PC-9 (cell line): ENCODE measurements around the gene AK3. TPM values are rescaled to one million over a fixed set of nuclear protein-coding genes. Genes with fewer than 3 reads are reported as not detected.
A peak's percentile ranks its signal among the peaks of the same experiment; 100 is the strongest.

Experiments used
- BruUV-seq: library from RNA; stranded (reverse); fragments of 400-500 nt; replicated peaks from 2 replicates; lab custom pipeline; 2021; lab: Mats Ljungman, UMichigan
- CTCF ChIA-PET: fragments of 300-600 bp; sonication (Branson Sonifier 250); formaldehyde crosslinking; loops from one replicate; lab custom pipeline; 2022; ENCODE audit warnings: antibody characterized with exemption; lab: Charles Lee
- POLR2A ChIA-PET: fragments of 300-600 bp; sonication (Branson Sonifier 250); formaldehyde crosslinking; loops from one replicate; lab custom pipeline; 2022; ENCODE audit warnings: antibody characterized with exemption; ENCODE audit not compliant: unreplicated experiment; lab: Charles Lee
- DNase-seq, 2 experiments: peaks; one replicate each; pipeline versions ENCODE4 v3.0.0 to v3.0.0-alpha.2; 2015 to 2022; ENCODE audit warnings: mixed read lengths in 1 of 2
- H2AFZ ChIP-seq: fragments of 200-600 bp; sonication (generic); 2 replicates; pipeline ENCODE4 v1.8.1; 2017; ENCODE audit warnings: antibody characterized with exemption
- H3F3A ChIP-seq: fragments of 200-600 bp; sonication (generic); 2 replicates; pipeline ENCODE4 v1.8.1; 2017; ENCODE audit warnings: antibody characterized with exemption, mild to moderate bottlenecking, low read depth; ENCODE audit not compliant: insufficient read depth
- H3K27ac ChIP-seq: fragments of 200-600 bp; sonication (generic); 2 replicates; pipeline ENCODE4 v1.6.1; 2016; ENCODE audit warnings: mixed run types
- H3K27me3 ChIP-seq: fragments of 200-600 bp; sonication (generic); 2 replicates; pipeline ENCODE4 v1.6.1; 2016; ENCODE audit warnings: low read depth, mixed run types; ENCODE audit not compliant: insufficient read depth
- H3K36me3 ChIP-seq: fragments of 200-600 bp; sonication (generic); 2 replicates; pipeline ENCODE4 v1.6.1; 2016; ENCODE audit warnings: low read depth, mixed run types
- H3K4me1 ChIP-seq: fragments of 200-600 bp; sonication (generic); replicated peaks from 2 replicates; pipeline ENCODE4 v1.6.1; 2016; ENCODE audit warnings: mixed run types; ENCODE audit not compliant: insufficient read depth
- H3K4me2 ChIP-seq: fragments of 200-600 bp; sonication (generic); 2 replicates; pipeline ENCODE4 v1.6.1; 2017; ENCODE audit warnings: mixed run types
- H3K4me3 ChIP-seq: fragments of 200-600 bp; sonication (generic); 2 replicates; pipeline ENCODE4 v1.6.1; 2016; ENCODE audit warnings: mixed run types
- H3K79me2 ChIP-seq: fragments of 200-600 bp; sonication (generic); 2 replicates; pipeline ENCODE4 v1.6.1; 2017; ENCODE audit warnings: low read depth, mixed run types
- H3K9me2 ChIP-seq: fragments of 200-600 bp; sonication (generic); 2 replicates; pipeline ENCODE4 v1.8.1; 2017; ENCODE audit warnings: mild to moderate bottlenecking; ENCODE audit not compliant: insufficient read depth
- H3K9me3 ChIP-seq: fragments of 200-600 bp; sonication (generic); 2 replicates; pipeline ENCODE4 v1.8.1; 2016; ENCODE audit warnings: low read depth; ENCODE audit not compliant: insufficient read depth
- H4K20me1 ChIP-seq: fragments of 200-600 bp; sonication (generic); 2 replicates; pipeline ENCODE4 v1.8.1; 2017; ENCODE audit not compliant: insufficient read depth
- EZH2 ChIP-seq: fragments of 200-600 bp; sonication (generic); IDR thresholded peaks from 2 replicates; pipeline ENCODE4 v1.8.0; 2017; ENCODE audit warnings: antibody characterized with exemption, low read depth
- intact Hi-C: fragments of 100-400 bp; cut with micrococcal nuclease; formaldehyde crosslinking; loops from one replicate; pipeline ENCODE4 v1.10.0; 2022; ENCODE audit not compliant: unreplicated experiment
- total RNA-seq: library from RNA; stranded (reverse); gene quantifications from 2 replicates; pipeline ENCODE4 v1.2.3, GENCODE V29; 2021
- TF ChIP-seq, protein P1 (sequence below): fragments of 200-600 bp; sonication (generic); conservative IDR thresholded peaks from 2 replicates; pipeline ENCODE4 v1.6.1; 2017; ENCODE audit warnings: mixed run types, antibody characterized with exemption, mild to moderate bottlenecking, moderate library complexity

AK3 gene
- total RNA-seq, 1 experiment from 2014 or later: 36.2 TPM

DNA sequence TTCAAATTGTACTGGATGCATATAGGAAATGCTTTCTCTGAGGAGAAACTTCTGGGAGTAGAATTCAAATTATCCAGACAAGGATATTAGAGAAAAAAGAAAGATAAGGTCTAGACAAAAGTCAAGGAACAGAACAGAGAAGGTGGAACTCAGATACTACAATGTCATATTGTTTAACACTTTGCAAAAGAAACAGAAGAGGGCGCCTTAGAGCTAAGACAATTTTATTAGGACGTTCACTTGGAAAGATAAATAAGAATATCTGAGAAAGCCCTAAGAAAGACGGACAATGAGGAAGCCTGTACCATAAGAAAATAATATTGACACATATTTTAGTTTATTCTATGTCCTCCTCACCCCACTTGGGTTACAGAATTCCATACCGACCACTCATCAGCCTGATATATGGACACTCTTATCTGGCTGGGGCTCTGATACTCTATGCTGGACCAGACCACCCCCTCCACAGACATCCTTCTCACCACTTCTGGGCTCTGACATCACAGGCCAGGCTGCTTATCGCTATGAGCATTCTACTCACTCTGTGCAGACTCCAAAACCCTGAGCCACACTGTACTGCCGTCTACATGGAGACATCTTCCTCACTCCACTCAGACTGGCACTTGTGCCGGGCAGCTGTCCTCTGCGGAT, 9.1 kb upstream of the AK3 start:
- Histone ChIP-seq H4K20me1 (no peaks in the 10 kb centered on the region), H3K4me2 (no peak overlapping the region), H3K4me1 (no peaks in the 10 kb centered on the region), H3K27me3 (no peaks in the 10 kb centered on the region), H3K36me3 (no peaks in the 10 kb centered on the region), H3K79me2 (no peaks in the 10 kb centered on the region), H3F3A (no peaks in the 10 kb centered on the region), H3K9me2 (no peaks in the 10 kb centered on the region), H3K27ac (no peak overlapping the region), H3K9me3 (no peaks in the 10 kb centered on the region), H2AFZ (no peak overlapping the region), H3K4me3 (no peak overlapping the region)
- no TSS peak for BruUV-seq
- no peak for DNase-seq
- intact Hi-C loops: no loop called here
- ChIA-PET CTCF (no interaction called here), POLR2A (interaction anchor here (0.6 kb wide), 1 partner anchor 700 kb away, joined by 3 read pairs; the partner anchor contains the start of gene CD274)
- TF ChIP-seq, protein P1, sequence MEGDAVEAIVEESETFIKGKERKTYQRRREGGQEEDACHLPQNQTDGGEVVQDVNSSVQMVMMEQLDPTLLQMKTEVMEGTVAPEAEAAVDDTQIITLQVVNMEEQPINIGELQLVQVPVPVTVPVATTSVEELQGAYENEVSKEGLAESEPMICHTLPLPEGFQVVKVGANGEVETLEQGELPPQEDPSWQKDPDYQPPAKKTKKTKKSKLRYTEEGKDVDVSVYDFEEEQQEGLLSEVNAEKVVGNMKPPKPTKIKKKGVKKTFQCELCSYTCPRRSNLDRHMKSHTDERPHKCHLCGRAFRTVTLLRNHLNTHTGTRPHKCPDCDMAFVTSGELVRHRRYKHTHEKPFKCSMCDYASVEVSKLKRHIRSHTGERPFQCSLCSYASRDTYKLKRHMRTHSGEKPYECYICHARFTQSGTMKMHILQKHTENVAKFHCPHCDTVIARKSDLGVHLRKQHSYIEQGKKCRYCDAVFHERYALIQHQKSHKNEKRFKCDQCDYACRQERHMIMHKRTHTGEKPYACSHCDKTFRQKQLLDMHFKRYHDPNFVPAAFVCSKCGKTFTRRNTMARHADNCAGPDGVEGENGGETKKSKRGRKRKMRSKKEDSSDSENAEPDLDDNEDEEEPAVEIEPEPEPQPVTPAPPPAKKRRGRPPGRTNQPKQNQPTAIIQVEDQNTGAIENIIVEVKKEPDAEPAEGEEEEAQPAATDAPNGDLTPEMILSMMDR: peak; percentile 69
- no peak for TF ChIP-seq EZH2

DNA sequence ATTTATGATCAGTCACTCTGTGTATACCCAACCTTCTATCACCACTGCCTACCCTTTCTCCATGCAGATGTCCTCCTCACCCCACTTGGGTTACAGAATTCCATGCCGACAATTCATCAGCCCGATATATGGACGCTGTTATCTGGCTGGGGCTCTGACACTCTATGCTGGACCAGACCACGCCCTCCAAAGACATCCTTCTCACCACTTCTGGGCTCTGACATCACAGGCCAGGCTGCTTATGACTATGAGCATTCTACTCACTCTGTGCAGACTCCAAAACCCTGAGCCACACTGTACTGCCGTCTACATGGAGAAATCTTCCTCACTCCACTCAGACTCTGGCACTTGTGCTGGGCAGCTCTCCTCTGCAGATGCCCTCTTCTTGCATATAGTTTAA, 7.6 kb upstream of the AK3 start:
- H3K9me2 ChIP-seq: no peaks in the 10 kb centered on the region
- no TSS peak for BruUV-seq
- POLR2A ChIA-PET: no interaction called here
- no peaks in the 10 kb centered on the region for H3K36me3 ChIP-seq
- no peaks in the 10 kb centered on the region for H3K9me3 ChIP-seq
- H3K27ac ChIP-seq: no peak overlapping the region
- CTCF ChIA-PET: no interaction called here
- no peak overlapping the region for H3K4me2 ChIP-seq
- TF ChIP-seq EZH2: no peak
- TF ChIP-seq, protein P1: no peak
- H3K4me1 ChIP-seq: no peaks in the 10 kb centered on the region
- no peaks in the 10 kb centered on the region for H3K79me2 ChIP-seq
- no peaks in the 10 kb centered on the region for H3F3A ChIP-seq
- no peak overlapping the region for H3K4me3 ChIP-seq
- H4K20me1 ChIP-seq: no peaks in the 10 kb centered on the region
- intact Hi-C loops: loop anchor here (10.0 kb wide), 1 partner anchor 364 kb away; no protein-coding TSS in a partner anchor
- no peak for DNase-seq
- H3K27me3 ChIP-seq: no peaks in the 10 kb centered on the region
- H2AFZ ChIP-seq: no peak overlapping the region

DNA sequence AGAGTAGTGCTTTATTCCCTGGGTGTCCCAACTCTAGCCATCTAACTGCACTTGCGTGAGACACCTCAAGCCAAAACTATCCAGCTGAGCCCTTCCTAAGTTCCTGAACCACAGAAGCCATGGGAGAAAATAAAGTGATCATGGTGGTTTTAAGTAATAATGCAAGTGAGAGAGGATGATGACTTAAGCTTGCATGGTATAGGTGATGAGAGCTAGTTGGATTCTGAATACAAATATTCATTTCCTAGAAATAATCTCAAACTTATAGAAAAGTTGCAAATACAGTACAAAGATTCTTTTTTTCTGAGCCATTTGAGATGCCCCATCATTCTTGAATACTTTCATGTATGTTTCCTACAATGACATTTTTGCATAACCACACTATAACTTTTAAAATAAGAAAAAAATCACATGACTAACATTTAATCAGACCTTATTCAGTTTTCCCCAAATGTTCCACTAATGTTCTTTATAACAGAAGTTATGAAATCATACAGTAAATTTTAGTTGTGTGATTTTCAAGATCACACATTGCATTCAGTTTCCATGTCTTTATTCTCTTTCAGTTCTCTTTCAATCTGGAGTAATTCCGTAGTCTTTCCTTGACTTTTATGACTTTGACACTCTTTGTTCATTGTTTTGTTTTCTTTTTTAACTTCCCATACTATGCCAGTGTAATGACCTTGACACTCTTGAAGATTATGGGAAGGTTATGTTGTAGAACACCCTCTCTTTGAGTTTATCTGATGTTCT, 5.5 kb upstream of the AK3 start:
- no TSS peak for BruUV-seq
- Histone ChIP-seq H3K27ac (no peak overlapping the region), H3K4me1 (no peaks in the 10 kb centered on the region), H3F3A (0 out of 2 replicates have a peak, but pooled peaks cover 6% of the 10 kb centered on the region), H4K20me1 (no peaks in the 10 kb centered on the region), H3K4me2 (no peak overlapping the region), H3K27me3 (no peaks in the 10 kb centered on the region), H3K9me3 (no peaks in the 10 kb centered on the region), H2AFZ (no peak overlapping the region), H3K4me3 (no peak overlapping the region), H3K36me3 (no peaks in the 10 kb centered on the region), H3K79me2 (no peaks in the 10 kb centered on the region), H3K9me2 (no peaks in the 10 kb centered on the region)
- DNase-seq: no peak
- TF ChIP-seq, protein P1: no peak
- TF ChIP-seq EZH2: no peak
- POLR2A ChIA-PET: no interaction called here
- CTCF ChIA-PET: no interaction called here
- intact Hi-C loops: loop anchor here (10.0 kb wide), 1 partner anchor 362 kb away; no protein-coding TSS in a partner anchor
